ENCODE results near the gene BTBD18. TPM values are rescaled to one million over a fixed set of nuclear protein-coding genes. Genes with fewer than 3 reads are reported as not detected.

Gene BTBD18
- total and polyA plus RNA-seq, 7 donors = 0.03 TPM; not detected in 6

DNA sequence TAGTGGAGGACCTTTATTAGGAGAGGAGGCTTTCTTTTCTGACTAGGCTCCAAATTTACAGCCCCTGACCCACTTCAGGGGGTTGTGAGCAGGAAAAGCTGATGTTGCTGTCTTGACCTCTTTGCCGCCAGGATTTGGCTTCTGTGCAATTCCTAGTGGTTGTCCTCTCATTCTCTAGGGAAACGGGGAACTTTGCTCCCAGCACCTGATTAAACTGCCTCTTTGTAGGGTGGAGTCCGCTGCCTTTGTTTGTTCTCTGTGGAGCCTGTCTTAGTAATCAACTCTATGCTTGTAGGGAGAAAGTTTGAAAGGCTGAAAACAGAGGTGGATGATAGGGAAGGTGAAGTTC lies 26.3 kb upstream of the BTBD18 start:
- TF ChIP-seq POLR2A (IDR thresholded peaks at IDR 0.05) (no peak), POLR2AphosphoS5 (IDR thresholded peaks at IDR 0.05) (no peak), EP300 (IDR thresholded peaks at IDR 0.05) (no peak)
- TF ChIP-seq, protein P1, sequence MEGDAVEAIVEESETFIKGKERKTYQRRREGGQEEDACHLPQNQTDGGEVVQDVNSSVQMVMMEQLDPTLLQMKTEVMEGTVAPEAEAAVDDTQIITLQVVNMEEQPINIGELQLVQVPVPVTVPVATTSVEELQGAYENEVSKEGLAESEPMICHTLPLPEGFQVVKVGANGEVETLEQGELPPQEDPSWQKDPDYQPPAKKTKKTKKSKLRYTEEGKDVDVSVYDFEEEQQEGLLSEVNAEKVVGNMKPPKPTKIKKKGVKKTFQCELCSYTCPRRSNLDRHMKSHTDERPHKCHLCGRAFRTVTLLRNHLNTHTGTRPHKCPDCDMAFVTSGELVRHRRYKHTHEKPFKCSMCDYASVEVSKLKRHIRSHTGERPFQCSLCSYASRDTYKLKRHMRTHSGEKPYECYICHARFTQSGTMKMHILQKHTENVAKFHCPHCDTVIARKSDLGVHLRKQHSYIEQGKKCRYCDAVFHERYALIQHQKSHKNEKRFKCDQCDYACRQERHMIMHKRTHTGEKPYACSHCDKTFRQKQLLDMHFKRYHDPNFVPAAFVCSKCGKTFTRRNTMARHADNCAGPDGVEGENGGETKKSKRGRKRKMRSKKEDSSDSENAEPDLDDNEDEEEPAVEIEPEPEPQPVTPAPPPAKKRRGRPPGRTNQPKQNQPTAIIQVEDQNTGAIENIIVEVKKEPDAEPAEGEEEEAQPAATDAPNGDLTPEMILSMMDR (IDR thresholded peaks at IDR 0.05) = no peak
- Histone ChIP-seq H3K36me3 (no peaks in the 10 kb centered on the region), H3K27ac (peak overlapping the region; percentile 72 to 86 (median 82)), H3K9me3 (no peaks in the 10 kb centered on the region), H3K4me1 (peaks cover 0 to 98% (median 96%) of the 10 kb centered on the region in 4 donors), H3K27me3 (no peaks in the 10 kb centered on the region), H3K4me3 (peak overlapping the region in 3 of 4 donors; percentile 3 to 21 (median 15))
- intact Hi-C loops (cut with DNase I) = loop anchor here (2.0 kb wide), 1 partner anchor 15 kb away; no protein-coding TSS in a partner anchor
- 9 to 41% methylated on average over 3 of the region's 3 CpGs for WGBS, 2 donors
- no peak for DNase-seq

DNA sequence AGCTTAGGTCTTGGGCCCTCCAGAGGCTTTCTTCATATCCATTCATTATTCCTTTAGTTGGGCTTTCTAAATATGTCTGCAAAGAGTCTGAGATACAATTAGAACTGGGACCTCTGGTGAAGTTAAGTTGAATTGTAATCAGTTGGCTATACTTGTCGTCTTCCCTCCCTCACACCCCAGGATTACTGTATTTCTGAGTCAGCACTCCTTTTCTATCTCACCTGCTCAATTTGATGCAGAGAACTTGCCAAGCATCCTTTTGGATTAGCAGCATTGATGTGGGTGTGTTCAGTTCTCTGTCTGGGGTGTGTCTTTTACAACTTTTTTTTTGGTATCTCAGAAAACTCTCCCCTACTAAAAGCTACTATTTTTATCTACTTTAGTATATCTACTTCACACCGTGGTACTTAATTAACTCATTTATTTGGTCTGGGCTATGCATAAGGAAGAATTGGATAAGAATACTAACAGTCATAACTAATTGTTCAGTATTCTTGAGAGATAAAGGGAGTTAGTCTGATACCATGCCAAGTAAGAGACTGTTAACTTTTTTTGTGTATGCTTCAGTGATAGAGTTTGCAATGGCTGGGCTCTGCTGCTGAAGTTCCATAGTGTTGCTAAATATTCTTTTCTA lies 25.1 kb upstream of the BTBD18 start:
- intact Hi-C loops (cut with DNase I) = no loop called here
- H3K4me1 ChIP-seq = peaks cover 0 to 99% (median 98%) of the 10 kb centered on the region in 4 donors

DNA sequence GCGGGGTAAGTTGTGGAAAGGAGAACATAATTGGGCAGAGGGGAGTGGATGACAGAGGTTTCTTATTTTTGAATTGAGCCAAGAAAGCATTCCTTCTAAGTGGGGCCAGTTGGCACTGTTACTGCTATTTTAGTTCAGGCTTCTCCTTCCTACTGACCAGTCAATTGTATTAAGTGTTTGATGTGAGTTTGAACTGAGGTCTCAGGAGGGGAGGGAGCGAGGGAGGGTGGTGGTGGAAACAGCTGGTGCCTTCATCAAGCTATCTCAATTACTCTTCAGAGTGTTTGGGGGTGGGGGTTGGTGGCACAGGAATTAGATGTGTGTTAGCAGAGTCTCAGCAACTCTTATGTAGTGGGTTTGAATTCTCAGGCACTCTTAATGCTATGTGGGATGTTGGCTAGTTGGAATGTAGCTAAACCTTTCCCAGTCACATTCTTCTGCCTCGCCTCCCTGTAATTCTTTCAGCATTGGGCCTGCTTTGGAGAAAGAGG lies 24.5 kb upstream of the BTBD18 start:
- Histone ChIP-seq H3K36me3 (no peaks in the 10 kb centered on the region), H3K27ac (peak overlapping the region; percentile 72 to 86 (median 82)), H3K9me3 (no peaks in the 10 kb centered on the region), H3K4me1 (peaks cover 0 to 99% (median 95%) of the 10 kb centered on the region in 4 donors), H3K4me3 (no peak overlapping the region), H3K27me3 (no peaks in the 10 kb centered on the region)
- no peak for DNase-seq
- intact Hi-C loops (cut with DNase I) = no loop called here
- 66 to 70% methylated on average over 3 of the region's 3 CpGs for WGBS, 2 donors
- TF ChIP-seq POLR2AphosphoS5 (IDR thresholded peaks at IDR 0.05) (no peak), POLR2A (IDR thresholded peaks at IDR 0.05) (no peak), EP300 (IDR thresholded peaks at IDR 0.05) (no peak)
- TF ChIP-seq, protein P1 (IDR thresholded peaks at IDR 0.05) = no peak

More for the DNA sequence above, 25.1 kb upstream of the BTBD18 start:
- no peak for DNase-seq
- TF ChIP-seq, protein P1 (IDR thresholded peaks at IDR 0.05) = no peak
- TF ChIP-seq POLR2AphosphoS5 (IDR thresholded peaks at IDR 0.05) = no peak
- TF ChIP-seq POLR2A (IDR thresholded peaks at IDR 0.05) = no peak
- no peak for TF ChIP-seq EP300 (IDR thresholded peaks at IDR 0.05)
- no peaks in the 10 kb centered on the region for H3K36me3 ChIP-seq
- H3K9me3 ChIP-seq = no peaks in the 10 kb centered on the region
- H3K27me3 ChIP-seq = no peaks in the 10 kb centered on the region
- 15 to 49% methylated on average over 2 of the region's 2 CpGs for WGBS, 2 donors
- peak overlapping the region; percentile 72 to 86 (median 82) for H3K27ac ChIP-seq
- no peak overlapping the region for H3K4me3 ChIP-seq

DNA sequence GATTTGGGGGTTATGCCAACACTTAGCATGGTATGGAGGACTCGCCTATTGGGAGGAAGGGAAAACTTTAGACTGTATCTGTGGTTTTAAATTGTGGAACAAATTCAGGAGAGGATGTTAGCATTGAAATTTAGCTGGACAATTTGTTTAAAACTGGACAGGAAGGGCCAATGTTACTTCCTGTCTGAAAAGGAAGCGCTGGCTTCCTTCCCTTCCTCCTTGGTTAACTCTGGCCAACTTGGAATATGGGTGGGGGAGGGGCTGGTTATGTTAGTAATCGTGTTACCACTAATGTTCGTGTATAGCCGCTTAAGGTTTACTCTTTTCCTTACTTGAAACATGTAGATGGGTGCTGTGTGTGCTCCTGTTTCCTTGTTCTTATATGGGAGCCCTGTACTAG lies 23.9 kb upstream of the BTBD18 start:
- no peak overlapping the region for H3K4me3 ChIP-seq
- intact Hi-C loops (cut with DNase I) = no loop called here
- no peaks in the 10 kb centered on the region for H3K36me3 ChIP-seq

More for the DNA sequence above, 23.9 kb upstream of the BTBD18 start:
- Histone ChIP-seq H3K4me1 (peaks cover 0 to 98% (median 92%) of the 10 kb centered on the region in 4 donors), H3K27ac (peak overlapping the region; percentile 72 to 86 (median 82)), H3K9me3 (no peaks in the 10 kb centered on the region), H3K27me3 (no peaks in the 10 kb centered on the region)
- WGBS, 2 donors = 40 to 59% methylated on average over 5 of the region's 5 CpGs
- DNase-seq = no peak
- TF ChIP-seq, protein P1 (IDR thresholded peaks at IDR 0.05) = no peak
- no peak for TF ChIP-seq POLR2AphosphoS5 (IDR thresholded peaks at IDR 0.05)
- no peak for TF ChIP-seq POLR2A (IDR thresholded peaks at IDR 0.05)
- no peak for TF ChIP-seq EP300 (IDR thresholded peaks at IDR 0.05)
